K562 (cell line): ENCODE results near the gene APOBEC3A. TPM values are rescaled to one million over a fixed set of nuclear protein-coding genes. Genes with fewer than 3 reads are reported as not detected.
A peak's percentile ranks its signal among the peaks of the same experiment; 100 is the strongest.

ENCODE experiments used
- ARNT ChIP-seq, 2 experiments: fragments of 450-650 bp; IDR thresholded peaks; 2 replicates each; pipeline ENCODE4 v1.6.1; 2016; ENCODE audit warnings: mild to moderate bottlenecking in 1 of 2
- ATF7 ChIP-seq: fragments of 450-650 bp; IDR thresholded peaks from 2 replicates; pipeline ENCODE4 v1.7.1; 2014; ENCODE audit warnings: mild to moderate bottlenecking, moderate library complexity
- BACH1 ChIP-seq: fragments of 200-800 bp; sonication (Bioruptor generic); IDR thresholded peaks from 2 replicates; pipeline ENCODE4 v1.6.1; 2016; ENCODE audit warnings: missing genetic modification characterization, missing compliant biosample characterization
- CUX1 ChIP-seq: fragments of 200-800 bp; sonication (Bioruptor generic); IDR thresholded peaks from 2 replicates; pipeline ENCODE4 v1.6.1; 2016; ENCODE audit warnings: missing genetic modification characterization, missing compliant biosample characterization
- GABPA ChIP-seq: fragments of 200-800 bp; sonication (Bioruptor generic); conservative IDR thresholded peaks from 2 replicates; pipeline ENCODE4 v1.6.1; 2016; ENCODE audit warnings: low read depth, missing genetic modification characterization, missing compliant biosample characterization
- POLR3A ChIP-seq: IDR thresholded peaks from 2 replicates; pipeline ENCODE4 v1.6.1; 2011; ENCODE audit warnings: borderline replicate concordance, mild to moderate bottlenecking, moderate library complexity; ENCODE audit not compliant: insufficient read length, insufficient read depth; ENCODE audit errors: extremely low read depth
- PYGO2 ChIP-seq: fragments of 450-650 bp; IDR thresholded peaks from 2 replicates; pipeline ENCODE4 v1.6.1; 2016; ENCODE audit warnings: mild to moderate bottlenecking, missing genetic modification characterization, moderate library complexity, missing compliant biosample characterization
- SMARCE1 ChIP-seq: fragments of 450-650 bp; IDR thresholded peaks from 2 replicates; pipeline ENCODE4 v1.7.1; 2016; ENCODE audit warnings: mild to moderate bottlenecking
- SRF ChIP-seq, 2 experiments: fragments of 250-450, 450-650 bp in 1 of 2; sonication (Bioruptor Pico) in 1 of 2; sonication (generic) in 1 of 2; formaldehyde crosslinking; IDR thresholded peaks; 2 replicates each; pipeline versions ENCODE4 v1.5.0 to v1.5.1; 2020 to 2022; ENCODE audit warnings: mild to moderate bottlenecking in 1 of 2, missing genetic modification reagents in 1 of 2
- TCF3 ChIP-seq: sonication (generic); formaldehyde crosslinking; IDR thresholded peaks from 2 replicates; pipeline ENCODE4 v1.4.0; 2020; ENCODE audit warnings: mild to moderate bottlenecking, missing genetic modification reagents
- TCF7 ChIP-seq: sonication (generic); IDR thresholded peaks from 2 replicates; pipeline ENCODE4 v1.6.1; 2016; ENCODE audit warnings: antibody characterized with exemption, borderline replicate concordance
- YY1 ChIP-seq, 3 experiments: IDR thresholded peaks; 2 replicates each; pipeline ENCODE4 v1.6.1; 2011; ENCODE audit warnings: low read length in 2 of 3, mild to moderate bottlenecking in 2 of 3, moderate library complexity in 2 of 3, borderline replicate concordance in 1 of 3, control low read depth in 1 of 3, low read depth in 1 of 3; ENCODE audit not compliant: insufficient read depth in 3 of 3, insufficient replicate concordance in 2 of 3, control insufficient read depth in 1 of 3, insufficient read length in 1 of 3; ENCODE audit errors: extremely low read depth in 1 of 3
- ZNF239 ChIP-seq: fragments of 250-450 bp; sonication (Bioruptor Pico); IDR thresholded peaks from 2 replicates; pipeline ENCODE4 v1.4.0; 2020; ENCODE audit warnings: mild to moderate bottlenecking
- ZNF347 ChIP-seq: fragments of 450-650 bp; formaldehyde crosslinking; IDR thresholded peaks from 2 replicates; pipeline ENCODE4 v1.4.0; 2020; ENCODE audit warnings: low read depth, mild to moderate bottlenecking, moderate library complexity
- ZNF592 ChIP-seq: fragments of 450-650 bp; IDR thresholded peaks from 2 replicates; pipeline ENCODE4 v1.6.1; 2017; ENCODE audit warnings: antibody characterized with exemption, mild to moderate bottlenecking
- ZNF785 ChIP-seq: fragments of 250-450 bp; sonication (Bioruptor Pico); IDR thresholded peaks from 2 replicates; pipeline ENCODE4 v1.4.0; 2020; ENCODE audit warnings: mild to moderate bottlenecking
- ZNF79 ChIP-seq: fragments of 250-450 bp; sonication (Bioruptor Pico); IDR thresholded peaks from 2 replicates; pipeline ENCODE4 v1.4.0; 2020; ENCODE audit warnings: low read depth, mild to moderate bottlenecking, moderate library complexity
- polyA plus RNA-seq, 8 experiments: library from polyadenylated mRNA; depleted of rRNA in 4 of 8; stranded (reverse) in 5 of 8; unstranded in 3 of 8; fragments of >200 nt; fragmentation: Nextera tagmentation in 2 of 8; fragmentation: Illumina TruSeq in 1 of 8; extraction: Ambion mirVana in 2 of 8; extraction: Trizol in 1 of 8; gene quantifications; 2 replicates each; pipeline versions ENCODE4 v1.2.1 to v1.2.3, GENCODE V29; 2011 to 2014; ENCODE audit warnings: inconsistent platforms in 1 of 8, missing spikeins in 1 of 8
- total RNA-seq, 7 experiments: library from RNA; depleted of rRNA in 6 of 7; stranded (reverse); fragments of >200 nt in 6 of 7; fragmentation: Illumina TruSeq in 2 of 7; extraction: Trizol in 2 of 7; gene quantifications; 2 replicates each; pipeline versions ENCODE4 v1.2.1 to v1.2.3, GENCODE V29; 2011 to 2021; ENCODE audit warnings: low replicate concordance in 1 of 7

Gene APOBEC3A
- total and polyA plus RNA-seq, 9 of the 15 experiments (the other 6 are each of a cell fraction or from before 2014, with no cell fraction given), result 0.04 TPM; not detected in 8

- peak in 1 of 2 experiments; percentile 30; a peak in 1 of 4 replicates for TF ChIP-seq SRF (CRISPR knock-in tag; IDR thresholded peaks at IDR 0.05)
- TF ChIP-seq TCF3, result 0 out of 2 replicates have a peak, but pooled peaks have one; percentile 7
- TF ChIP-seq ATF7, result peak; percentile 53; the same call in 1 of the 2 replicates
- TF ChIP-seq CUX1, result no peak
- TF ChIP-seq POLR3A, result no peak
- 0 out of 2 replicates have a peak, but pooled peaks have one; percentile 53 for TF ChIP-seq ZNF592
- TF ChIP-seq PYGO2 (tag), result no peak
- TF ChIP-seq ZNF239 (CRISPR knock-in tag), result no peak
- peak; percentile 41; the same call in 1 of the 2 replicates for TF ChIP-seq SMARCE1
- peak; percentile 54; the same call in 1 of the 2 replicates for TF ChIP-seq GABPA (tag)
- TF ChIP-seq BACH1 (tag), result no peak
- TF ChIP-seq ZNF785 (CRISPR knock-in tag), result no peak
- peak in 1 of 3 experiments; percentile 19 for TF ChIP-seq YY1 (IDR thresholded peaks at IDR 0.05; ENCODE audit: borderline replicate concordance in 1 of 3, control insufficient read depth in 1 of 3, extremely low read depth in 1 of 3, insufficient read depth in 3 of 3, insufficient read length in 1 of 3, insufficient replicate concordance in 2 of 3, low read depth in 1 of 3, low read length in 2 of 3)
- no peak for TF ChIP-seq TCF7
- no peak for TF ChIP-seq ARNT (IDR thresholded peaks at IDR 0.05)
- TF ChIP-seq ZNF347 (CRISPR knock-in tag), result no peak
- TF ChIP-seq ZNF79 (CRISPR knock-in tag), result no peak
These were observed 24.9 kb downstream of the APOBEC3A start, which contains the start of gene APOBEC3B (continued) for GRCh38 chr22:38981992-38982927.
